ENCODE results near the gene SEC24C. TPM values are rescaled to one million over a fixed set of nuclear protein-coding genes. Genes with fewer than 3 reads are reported as not detected.
A peak's percentile ranks its signal among the peaks of the same experiment; 100 is the strongest.

The SEC24C gene
- total and polyA plus RNA-seq, 2 of the 13 experiments (the other 11 are each of a cell fraction or from before 2014, with no cell fraction given) = 63.1 to 66.4 TPM

DNA sequence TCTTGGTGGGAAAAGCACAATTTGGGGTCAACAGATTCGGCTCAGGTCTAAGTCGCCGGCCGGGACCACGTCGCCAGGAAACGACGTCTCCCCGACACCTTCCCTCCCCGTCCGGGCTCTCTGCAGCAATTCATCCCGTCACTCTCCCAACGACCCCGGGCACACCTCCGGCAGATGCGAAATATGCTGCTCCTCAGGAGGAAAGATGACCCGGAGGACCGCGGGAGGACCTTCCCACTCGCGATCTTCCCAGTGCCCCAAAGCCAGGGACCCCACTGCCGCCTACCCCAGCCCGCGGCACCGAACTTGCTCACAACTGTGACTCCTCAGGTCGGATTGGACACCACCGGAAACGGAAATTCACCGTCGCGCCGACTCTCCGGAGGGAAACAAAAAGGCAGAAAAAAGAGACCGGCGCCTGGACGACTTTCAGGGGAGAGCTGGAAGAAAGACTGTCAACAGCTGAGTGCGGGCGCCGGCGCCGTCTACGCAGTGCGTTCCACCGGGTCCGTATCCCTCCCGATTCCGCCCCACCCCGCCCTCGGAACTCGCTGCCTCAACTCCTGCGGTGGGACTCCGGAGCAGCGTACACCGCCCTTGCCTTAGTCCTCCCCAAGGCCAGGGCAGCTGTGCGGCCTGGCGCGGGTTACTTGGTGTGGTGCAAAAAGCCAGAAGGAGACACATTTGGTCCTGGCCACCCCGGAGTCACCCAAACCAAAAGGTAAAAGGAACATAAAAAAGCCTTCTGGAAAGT lies 13.8 kb upstream of the SEC24C start (continued):
- TF ChIP-seq THAP11 (CRISPR knock-in tag; IDR thresholded peaks at IDR 0.05) (peak; percentile 94), ZNF564 (CRISPR knock-in tag; IDR thresholded peaks at IDR 0.05) (no peak), ARNT (IDR thresholded peaks at IDR 0.05) (no peak), ZNF326 (CRISPR knock-in tag; IDR thresholded peaks at IDR 0.05; ENCODE audit: borderline replicate concordance) (no peak), THYN1 (CRISPR knock-in tag; IDR thresholded peaks at IDR 0.05; ENCODE audit: borderline replicate concordance, low read depth) (no peak), WIZ (CRISPR knock-in tag; IDR thresholded peaks at IDR 0.05) (no peak), HOXA3 (CRISPR knock-in tag; IDR thresholded peaks at IDR 0.05) (peak; percentile 87), HNF4G (IDR thresholded peaks at IDR 0.05; ENCODE audit: borderline replicate concordance, low read depth, low read length) (no peak; the same call in 1 of the 2 replicates), HNF4G (CRISPR knock-in tag; IDR thresholded peaks at IDR 0.05; ENCODE audit: borderline replicate concordance, low read depth) (peak; percentile 30; the same call in 1 of the 2 replicates), SCMH1 (CRISPR knock-in tag; IDR thresholded peaks at IDR 0.05; ENCODE audit: borderline replicate concordance) (no peak), ZNF557 (CRISPR knock-in tag; IDR thresholded peaks at IDR 0.05) (peak; percentile 85; the same call in 1 of the 2 replicates), ZMAT3 (CRISPR knock-in tag; conservative IDR thresholded peaks at IDR 0.05) (peak; percentile 68; the same call in 1 of the 2 replicates), SALL1 (CRISPR knock-in tag; IDR thresholded peaks at IDR 0.05) (peak; percentile 85), SIX4 (CRISPR knock-in tag; IDR thresholded peaks at IDR 0.05) (peak; percentile 37; the same call in 1 of the 2 replicates), SMAD3 (CRISPR knock-in tag; IDR thresholded peaks at IDR 0.05) (peak; percentile 92), NFYC (CRISPR knock-in tag; IDR thresholded peaks at IDR 0.05) (no peak), SP5 (CRISPR knock-in tag; IDR thresholded peaks at IDR 0.05; ENCODE audit: borderline replicate concordance, low read depth) (no peak), ZNF468 (CRISPR knock-in tag; IDR thresholded peaks at IDR 0.05) (no peak), ZFP37 (CRISPR knock-in tag; IDR thresholded peaks at IDR 0.05; ENCODE audit: borderline replicate concordance) (no peak), PHF21A (CRISPR knock-in tag; IDR thresholded peaks at IDR 0.05) (peak; percentile 76)
- TF ChIP-seq, protein P1, sequence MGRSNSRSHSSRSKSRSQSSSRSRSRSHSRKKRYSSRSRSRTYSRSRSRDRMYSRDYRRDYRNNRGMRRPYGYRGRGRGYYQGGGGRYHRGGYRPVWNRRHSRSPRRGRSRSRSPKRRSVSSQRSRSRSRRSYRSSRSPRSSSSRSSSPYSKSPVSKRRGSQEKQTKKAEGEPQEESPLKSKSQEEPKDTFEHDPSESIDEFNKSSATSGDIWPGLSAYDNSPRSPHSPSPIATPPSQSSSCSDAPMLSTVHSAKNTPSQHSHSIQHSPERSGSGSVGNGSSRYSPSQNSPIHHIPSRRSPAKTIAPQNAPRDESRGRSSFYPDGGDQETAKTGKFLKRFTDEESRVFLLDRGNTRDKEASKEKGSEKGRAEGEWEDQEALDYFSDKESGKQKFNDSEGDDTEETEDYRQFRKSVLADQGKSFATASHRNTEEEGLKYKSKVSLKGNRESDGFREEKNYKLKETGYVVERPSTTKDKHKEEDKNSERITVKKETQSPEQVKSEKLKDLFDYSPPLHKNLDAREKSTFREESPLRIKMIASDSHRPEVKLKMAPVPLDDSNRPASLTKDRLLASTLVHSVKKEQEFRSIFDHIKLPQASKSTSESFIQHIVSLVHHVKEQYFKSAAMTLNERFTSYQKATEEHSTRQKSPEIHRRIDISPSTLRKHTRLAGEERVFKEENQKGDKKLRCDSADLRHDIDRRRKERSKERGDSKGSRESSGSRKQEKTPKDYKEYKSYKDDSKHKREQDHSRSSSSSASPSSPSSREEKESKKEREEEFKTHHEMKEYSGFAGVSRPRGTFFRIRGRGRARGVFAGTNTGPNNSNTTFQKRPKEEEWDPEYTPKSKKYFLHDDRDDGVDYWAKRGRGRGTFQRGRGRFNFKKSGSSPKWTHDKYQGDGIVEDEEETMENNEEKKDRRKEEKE (IDR thresholded peaks at IDR 0.05) = no peak
- TF ChIP-seq, protein P2, sequence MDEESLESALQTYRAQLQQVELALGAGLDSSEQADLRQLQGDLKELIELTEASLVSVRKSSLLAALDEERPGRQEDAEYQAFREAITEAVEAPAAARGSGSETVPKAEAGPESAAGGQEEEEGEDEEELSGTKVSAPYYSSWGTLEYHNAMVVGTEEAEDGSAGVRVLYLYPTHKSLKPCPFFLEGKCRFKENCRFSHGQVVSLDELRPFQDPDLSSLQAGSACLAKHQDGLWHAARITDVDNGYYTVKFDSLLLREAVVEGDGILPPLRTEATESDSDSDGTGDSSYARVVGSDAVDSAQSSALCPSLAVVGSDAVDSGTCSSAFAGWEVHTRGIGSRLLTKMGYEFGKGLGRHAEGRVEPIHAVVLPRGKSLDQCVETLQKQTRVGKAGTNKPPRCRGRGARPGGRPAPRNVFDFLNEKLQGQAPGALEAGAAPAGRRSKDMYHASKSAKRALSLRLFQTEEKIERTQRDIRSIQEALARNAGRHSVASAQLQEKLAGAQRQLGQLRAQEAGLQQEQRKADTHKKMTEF (CRISPR knock-in tag; IDR thresholded peaks at IDR 0.05) = peak; percentile 93
- TF ChIP-seq, protein P3, sequence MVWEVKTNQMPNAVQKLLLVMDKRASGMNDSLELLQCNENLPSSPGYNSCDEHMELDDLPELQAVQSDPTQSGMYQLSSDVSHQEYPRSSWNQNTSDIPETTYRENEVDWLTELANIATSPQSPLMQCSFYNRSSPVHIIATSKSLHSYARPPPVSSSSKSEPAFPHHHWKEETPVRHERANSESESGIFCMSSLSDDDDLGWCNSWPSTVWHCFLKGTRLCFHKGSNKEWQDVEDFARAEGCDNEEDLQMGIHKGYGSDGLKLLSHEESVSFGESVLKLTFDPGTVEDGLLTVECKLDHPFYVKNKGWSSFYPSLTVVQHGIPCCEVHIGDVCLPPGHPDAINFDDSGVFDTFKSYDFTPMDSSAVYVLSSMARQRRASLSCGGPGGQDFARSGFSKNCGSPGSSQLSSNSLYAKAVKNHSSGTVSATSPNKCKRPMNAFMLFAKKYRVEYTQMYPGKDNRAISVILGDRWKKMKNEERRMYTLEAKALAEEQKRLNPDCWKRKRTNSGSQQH (CRISPR knock-in tag; IDR thresholded peaks at IDR 0.05; ENCODE audit: low read depth) = peak; percentile 88
- TF ChIP-seq, protein P4, sequence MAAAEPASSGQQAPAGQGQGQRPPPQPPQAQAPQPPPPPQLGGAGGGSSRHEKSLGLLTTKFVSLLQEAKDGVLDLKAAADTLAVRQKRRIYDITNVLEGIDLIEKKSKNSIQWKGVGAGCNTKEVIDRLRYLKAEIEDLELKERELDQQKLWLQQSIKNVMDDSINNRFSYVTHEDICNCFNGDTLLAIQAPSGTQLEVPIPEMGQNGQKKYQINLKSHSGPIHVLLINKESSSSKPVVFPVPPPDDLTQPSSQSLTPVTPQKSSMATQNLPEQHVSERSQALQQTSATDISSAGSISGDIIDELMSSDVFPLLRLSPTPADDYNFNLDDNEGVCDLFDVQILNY (CRISPR knock-in tag; conservative IDR thresholded peaks at IDR 0.05) = no peak; the same call in 1 of the 2 replicates

Measured in HepG2 (cell line).